NCI-H748 (cell line): ENCODE measurements around the gene ARHGAP5.

Experiments used
- DNase-seq: peaks from one replicate; lab custom pipeline; 2025; ENCODE audit not compliant: unreplicated experiment; lab: John Stamatoyannopoulos, UW

The ARHGAP5 gene, protein sequence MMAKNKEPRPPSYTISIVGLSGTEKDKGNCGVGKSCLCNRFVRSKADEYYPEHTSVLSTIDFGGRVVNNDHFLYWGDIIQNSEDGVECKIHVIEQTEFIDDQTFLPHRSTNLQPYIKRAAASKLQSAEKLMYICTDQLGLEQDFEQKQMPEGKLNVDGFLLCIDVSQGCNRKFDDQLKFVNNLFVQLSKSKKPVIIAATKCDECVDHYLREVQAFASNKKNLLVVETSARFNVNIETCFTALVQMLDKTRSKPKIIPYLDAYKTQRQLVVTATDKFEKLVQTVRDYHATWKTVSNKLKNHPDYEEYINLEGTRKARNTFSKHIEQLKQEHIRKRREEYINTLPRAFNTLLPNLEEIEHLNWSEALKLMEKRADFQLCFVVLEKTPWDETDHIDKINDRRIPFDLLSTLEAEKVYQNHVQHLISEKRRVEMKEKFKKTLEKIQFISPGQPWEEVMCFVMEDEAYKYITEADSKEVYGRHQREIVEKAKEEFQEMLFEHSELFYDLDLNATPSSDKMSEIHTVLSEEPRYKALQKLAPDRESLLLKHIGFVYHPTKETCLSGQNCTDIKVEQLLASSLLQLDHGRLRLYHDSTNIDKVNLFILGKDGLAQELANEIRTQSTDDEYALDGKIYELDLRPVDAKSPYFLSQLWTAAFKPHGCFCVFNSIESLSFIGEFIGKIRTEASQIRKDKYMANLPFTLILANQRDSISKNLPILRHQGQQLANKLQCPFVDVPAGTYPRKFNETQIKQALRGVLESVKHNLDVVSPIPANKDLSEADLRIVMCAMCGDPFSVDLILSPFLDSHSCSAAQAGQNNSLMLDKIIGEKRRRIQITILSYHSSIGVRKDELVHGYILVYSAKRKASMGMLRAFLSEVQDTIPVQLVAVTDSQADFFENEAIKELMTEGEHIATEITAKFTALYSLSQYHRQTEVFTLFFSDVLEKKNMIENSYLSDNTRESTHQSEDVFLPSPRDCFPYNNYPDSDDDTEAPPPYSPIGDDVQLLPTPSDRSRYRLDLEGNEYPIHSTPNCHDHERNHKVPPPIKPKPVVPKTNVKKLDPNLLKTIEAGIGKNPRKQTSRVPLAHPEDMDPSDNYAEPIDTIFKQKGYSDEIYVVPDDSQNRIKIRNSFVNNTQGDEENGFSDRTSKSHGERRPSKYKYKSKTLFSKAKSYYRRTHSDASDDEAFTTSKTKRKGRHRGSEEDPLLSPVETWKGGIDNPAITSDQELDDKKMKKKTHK (N-terminal part only)

GRCh38 chr14:32077081-32078022 is at the start of gene ARHGAP5:
TSS of gene ARHGAP5 (plus strand) at chr14:32077304. CDS start at chr14:32090670, 13,366 bp downstream.
- DNase-seq = peak; percentile 77

- DNase-seq = no peak
Observed at GRCh38 chr14:32028599-32028998, 48.5 kb upstream of the ARHGAP5 start.

GRCh38 chr14:32033543-32033942 is 43.6 kb upstream of the ARHGAP5 start:
- DNase-seq = no peak

DNA sequence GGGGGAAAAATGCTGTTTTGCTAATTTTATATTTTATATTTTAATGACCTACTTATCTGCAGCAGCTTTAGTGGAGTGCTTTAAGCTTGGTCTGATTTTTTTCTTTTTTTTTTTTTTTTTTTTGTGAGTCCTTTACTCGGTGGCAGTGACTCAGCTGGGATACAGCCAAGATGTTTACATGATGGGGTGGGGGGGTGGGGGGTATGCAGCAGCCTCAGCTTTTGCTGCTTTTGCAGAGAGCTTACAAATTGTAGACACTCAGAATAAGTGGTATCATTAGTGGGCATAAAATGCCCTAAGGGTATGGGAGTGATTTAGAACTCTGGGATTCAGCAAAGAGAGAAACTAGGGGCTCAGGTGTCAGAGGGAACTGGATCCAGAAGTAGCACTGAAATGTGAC is 38.2 kb upstream of the ARHGAP5 start:
- DNase-seq = peak; percentile 84

DNA sequence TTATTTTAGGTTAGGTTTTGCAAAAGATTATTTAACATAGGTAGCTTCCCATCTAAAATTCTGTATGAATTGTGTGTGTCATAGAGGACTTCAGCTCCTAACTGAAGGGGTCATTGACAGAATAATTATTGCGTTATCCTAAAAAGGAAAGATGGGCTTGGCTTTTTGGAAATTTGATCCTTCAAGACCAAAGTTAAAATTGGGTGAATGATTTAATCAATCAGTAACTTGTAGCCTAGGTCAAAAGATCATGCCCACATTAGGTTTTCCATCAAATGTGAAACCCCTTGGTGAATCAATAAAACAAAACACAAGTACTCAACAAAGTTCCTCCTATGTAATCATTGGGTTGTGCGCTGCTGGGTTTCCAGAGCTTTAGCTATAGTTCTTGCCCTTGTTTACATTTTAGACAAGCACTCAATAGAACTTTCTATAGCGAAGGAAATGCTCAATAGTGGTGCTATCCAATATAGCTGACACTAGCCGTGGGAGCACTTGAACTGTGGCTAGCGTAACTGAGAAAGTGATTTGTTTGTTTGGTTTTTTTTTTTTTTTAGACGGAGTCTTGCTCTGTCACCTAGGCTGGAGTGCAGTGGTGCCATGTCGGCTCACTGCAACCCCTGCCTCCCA is 37.6 kb upstream of the ARHGAP5 start:
- DNase-seq = peak; percentile 48

DNA sequence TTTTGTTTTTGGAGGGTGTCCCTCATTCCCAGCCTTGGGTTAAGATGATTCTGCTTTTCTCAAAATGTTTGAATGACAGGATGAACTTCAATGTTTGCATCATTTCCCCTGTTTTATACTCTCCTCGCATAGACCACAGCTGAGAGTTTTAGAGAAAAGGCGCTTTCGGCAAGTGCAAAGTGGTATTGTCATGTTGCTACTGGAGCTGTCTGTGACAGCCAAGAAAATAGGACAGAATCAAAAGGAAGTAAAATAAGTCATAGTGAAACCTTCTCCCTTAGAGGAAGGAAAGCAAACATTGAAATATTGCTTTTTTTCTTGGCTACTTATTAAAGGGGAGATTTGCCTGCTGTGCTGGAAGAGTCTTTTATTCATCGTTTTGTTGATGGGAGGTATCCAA is 33.5 kb upstream of the ARHGAP5 start:
- no peak for DNase-seq

GRCh38 chr14:32044454-32044853 is 32.6 kb upstream of the ARHGAP5 start:
- DNase-seq = peak; percentile 72

DNA sequence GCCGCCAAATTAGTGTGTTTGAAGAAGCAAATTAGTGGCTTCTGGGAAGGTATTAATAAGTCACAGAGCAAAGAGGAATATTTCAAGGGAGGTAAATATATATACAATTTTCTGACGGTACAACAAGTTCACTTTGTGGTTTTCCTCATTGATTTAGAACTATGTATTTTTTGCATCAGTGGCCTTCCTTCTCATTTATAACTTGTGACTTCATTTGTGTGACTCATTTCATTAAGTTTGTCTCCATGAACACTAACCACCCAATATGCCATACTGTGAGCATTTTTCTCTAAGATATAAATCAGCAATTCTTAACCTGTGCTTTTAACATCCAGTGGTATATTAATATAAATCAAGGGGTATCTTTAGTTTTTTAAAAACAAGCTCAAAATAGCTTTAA is 29.3 kb upstream of the ARHGAP5 start:
- no peak for DNase-seq

DNA sequence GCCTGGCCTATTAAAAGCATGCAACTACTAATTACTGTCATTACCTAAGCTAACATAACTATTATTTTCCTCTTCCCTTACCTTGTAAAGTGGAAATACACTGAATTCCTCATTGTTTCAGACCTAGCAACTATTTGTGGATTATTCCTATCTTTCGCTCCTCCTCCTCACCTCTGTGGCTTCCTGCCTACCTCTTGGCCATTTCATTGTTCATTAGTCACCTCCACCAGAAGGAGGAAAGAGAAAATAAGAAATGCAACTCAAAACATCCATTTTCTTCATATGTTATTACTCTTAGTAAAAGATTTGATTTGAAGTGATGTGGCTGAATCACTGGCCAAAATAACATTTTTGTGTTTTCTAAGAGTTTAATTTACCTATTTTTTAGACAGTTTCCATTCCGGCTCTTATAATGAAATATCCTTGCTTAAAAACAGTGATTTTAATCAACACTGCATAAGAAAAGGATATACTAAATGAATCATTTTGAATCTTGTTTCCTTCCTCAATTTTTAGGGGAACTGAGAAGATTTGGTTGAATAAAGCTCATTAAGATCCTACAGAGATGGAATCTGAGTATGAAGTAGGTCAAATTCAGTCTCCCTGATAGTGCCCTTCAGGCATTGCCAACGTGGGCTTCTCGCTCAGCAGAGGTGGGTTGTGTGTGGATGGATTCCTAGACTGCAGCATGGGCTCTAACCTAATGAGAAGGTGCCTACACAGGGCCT is 27.6 kb upstream of the ARHGAP5 start:
- no peak for DNase-seq

DNA sequence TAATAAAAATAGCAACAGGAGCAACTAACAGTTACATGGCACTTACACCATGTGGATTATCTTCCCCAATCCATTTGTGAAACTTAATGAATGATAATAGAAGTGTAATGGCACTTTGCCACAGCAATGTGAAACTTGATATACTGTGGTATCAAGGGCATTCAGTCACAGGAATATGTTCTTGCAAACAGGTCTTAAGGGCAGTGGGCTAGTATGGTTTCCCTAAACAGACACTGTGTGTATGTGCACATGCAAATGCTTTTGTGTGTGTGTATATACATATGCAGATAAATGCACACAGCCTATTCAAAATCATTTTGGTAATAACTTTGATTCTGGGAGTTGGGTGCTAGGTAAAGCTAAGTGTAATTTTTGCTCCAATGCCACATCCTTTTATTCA is 26.2 kb upstream of the ARHGAP5 start:
- peak; percentile 43 for DNase-seq

- no peak for DNase-seq
Observed at GRCh38 chr14:32054536-32054935, 22.6 kb upstream of the ARHGAP5 start.

DNA sequence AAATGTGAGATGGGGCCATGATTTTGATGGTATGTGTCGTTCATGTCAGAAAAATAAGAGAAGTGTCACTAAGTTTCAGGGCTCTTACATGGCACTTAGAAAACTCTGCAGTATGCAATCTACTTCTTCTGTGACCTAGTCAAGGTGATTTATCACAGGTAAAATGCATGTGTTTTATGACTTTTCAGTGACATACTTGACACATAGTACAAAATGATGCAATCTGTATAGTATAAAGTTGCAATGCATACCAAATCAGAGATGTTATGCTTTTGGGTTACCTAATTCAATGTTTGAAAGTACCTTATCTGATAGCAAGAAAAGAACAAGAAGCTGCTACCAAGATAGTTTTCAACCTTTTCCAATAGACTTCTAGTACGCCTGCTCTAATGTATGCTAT is 21.9 kb upstream of the ARHGAP5 start:
- DNase-seq = no peak

DNA sequence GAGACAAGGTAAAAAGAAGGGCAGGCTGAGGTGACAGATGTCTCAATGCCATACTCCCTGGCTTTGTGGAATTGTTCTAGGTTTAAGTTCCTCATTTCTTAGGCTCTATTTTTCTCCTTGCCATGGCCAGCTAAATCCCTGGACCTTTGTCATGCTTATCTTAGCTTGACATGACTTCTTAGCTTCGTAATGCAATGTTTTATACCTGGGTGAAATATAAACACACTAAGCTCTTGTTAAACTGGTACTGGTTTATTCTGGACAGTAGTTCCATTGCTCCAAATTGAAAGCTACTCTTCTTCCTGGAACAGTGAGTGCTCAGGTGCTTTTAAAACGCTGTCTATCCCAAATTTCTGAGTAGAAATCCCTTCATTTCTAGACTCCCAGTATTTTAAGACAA is 17.4 kb upstream of the ARHGAP5 start:
- no peak for DNase-seq

DNA sequence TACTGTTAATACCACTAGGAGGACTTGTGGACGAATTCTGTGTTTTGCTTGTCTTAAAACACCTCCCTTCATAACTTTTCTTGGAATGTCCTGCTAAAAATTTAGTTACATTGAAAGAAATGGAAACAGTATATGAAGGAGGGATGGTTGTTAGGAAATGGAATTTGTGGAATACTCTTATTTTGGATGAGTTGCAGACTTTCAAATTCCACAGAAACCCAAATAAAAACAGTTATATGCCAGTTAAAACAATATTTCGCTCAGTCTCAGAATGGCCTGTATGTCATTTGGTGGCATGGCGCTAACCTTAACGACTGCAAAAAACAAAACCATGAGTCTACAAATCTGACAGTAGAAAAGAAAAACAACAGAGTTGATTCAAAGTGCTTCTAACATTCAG is 12.2 kb upstream of the ARHGAP5 start:
- no peak for DNase-seq

GRCh38 chr14:32068708-32069107 is 8.4 kb upstream of the ARHGAP5 start:
- DNase-seq = no peak

DNA sequence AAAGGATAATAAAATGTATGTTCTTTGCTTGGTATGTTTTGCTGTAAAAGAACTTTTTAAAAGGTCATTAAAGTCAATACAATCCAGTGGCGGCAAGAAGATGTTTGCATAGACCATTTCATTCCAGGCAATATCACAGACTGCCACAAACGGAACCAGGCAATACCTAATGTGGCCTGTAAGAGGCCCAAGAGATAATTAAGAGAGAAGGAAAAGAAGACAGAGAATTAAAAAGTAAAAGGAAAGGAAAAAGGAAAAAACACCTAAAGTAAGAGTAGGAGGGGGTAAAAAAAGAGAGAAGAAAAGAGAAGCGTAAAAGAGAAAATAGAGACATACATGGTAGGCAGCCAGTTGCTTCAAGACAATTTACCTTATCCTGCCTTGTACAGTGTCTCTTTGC is 6.8 kb upstream of the ARHGAP5 start:
- DNase-seq = no peak

DNA sequence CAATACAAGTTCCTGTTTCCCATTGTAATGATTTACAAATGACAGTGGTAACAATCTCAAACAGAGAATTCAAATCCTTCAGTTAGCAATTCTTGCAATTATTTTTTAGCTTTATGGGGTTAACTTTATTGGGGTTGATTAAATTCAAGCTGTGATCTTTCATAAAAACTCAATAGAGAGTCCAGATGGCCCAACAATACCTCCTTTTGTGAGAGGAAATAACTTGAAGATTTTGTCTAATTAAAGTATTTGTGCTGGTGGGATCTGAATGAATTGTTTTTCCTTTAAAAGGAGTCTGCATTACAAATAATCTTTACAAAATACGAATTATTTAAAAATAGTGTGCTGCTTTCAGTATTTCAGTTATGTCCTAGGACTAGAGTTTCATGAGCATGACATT is 4.4 kb upstream of the ARHGAP5 start:
- DNase-seq = no peak

- peak; percentile 81 for DNase-seq
Observed at GRCh38 chr14:32073537-32074189, 3.4 kb upstream of the ARHGAP5 start.
